ENCODE data around the gene RIBC2.

Gene RIBC2

DNA sequence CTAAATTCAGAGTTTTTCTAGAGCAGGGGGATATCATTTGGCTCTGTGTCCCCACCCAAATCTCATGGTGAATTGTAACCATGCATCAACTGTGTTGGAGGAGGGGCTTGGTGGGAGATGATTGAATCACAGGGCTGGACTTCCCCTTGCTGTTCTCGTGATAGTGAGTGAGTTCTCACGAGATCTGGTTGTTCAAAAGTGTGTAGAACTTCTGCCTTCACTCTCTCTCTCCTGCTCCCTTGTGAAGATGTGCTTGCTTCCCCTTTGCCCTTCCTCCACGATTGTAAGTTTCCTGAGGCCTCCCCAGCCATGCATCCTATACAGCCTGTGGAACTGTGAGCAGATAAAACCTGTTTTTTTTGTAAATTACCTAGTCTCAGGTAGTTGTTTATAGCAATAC is 67.2 kb downstream of the RIBC2 start:
- Histone ChIP-seq H3K9ac (ENCODE audit: low read depth, low read length, poor library complexity, severe bottlenecking) (no peak overlapping the region), H2AFZ (ENCODE audit: low read length) (no peak overlapping the region), H3K9me3 (ENCODE audit: insufficient read depth, low read depth, low read length) (no peaks in the 10 kb centered on the region), H4K20me1 (ENCODE audit: insufficient read depth, low read length, poor library complexity, severe bottlenecking) (no peaks in the 10 kb centered on the region), H3K27me3 (ENCODE audit: insufficient read depth, low read length, poor library complexity, severe bottlenecking) (no peaks in the 10 kb centered on the region), H3K79me2 (ENCODE audit: insufficient read depth, low read length) (no peaks in the 10 kb centered on the region), H3K4me2 (ENCODE audit: low read depth, low read length, poor library complexity, severe bottlenecking) (no peak overlapping the region), H3F3A (ENCODE audit: low read depth) (no peaks in the 10 kb centered on the region), H3K36me3 (ENCODE audit: insufficient read depth, low read length) (no peaks in the 10 kb centered on the region), H3K4me3 (ENCODE audit: low read length, poor library complexity, severe bottlenecking) (no peak overlapping the region), H3K9me2 (replicated peaks; ENCODE audit: low read depth, low read length) (no peaks in the 10 kb centered on the region), H3K4me1 (ENCODE audit: insufficient read depth, low read length, poor library complexity, severe bottlenecking) (no peaks in the 10 kb centered on the region)
- no peak for TF ChIP-seq EZH2phosphoT487 (IDR thresholded peaks at IDR 0.05; ENCODE audit: borderline replicate concordance)
- no peak for TF ChIP-seq CTCF (conservative IDR thresholded peaks at IDR 0.05; ENCODE audit: low read length)

DNA sequence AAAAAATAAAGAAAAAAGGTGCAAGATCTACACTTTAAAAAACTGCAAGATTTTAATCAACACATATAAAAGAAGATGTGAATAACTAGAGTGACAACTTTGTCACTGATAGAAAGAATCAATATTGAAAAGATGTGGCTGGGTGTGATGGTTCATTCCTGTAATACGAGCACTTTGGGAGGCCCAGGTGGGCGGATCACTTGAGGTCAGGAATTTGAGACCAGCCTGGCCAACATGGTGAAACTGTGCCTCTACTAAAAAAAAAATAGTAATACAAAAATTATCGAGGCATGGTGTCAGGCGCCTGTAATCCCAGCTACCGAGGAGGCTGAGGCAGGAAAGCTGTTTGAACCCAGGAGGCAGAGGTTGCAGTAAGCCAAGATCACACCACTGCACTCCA is 68.2 kb downstream of the RIBC2 start:
- Histone ChIP-seq H3K9ac (ENCODE audit: low read depth, low read length, poor library complexity, severe bottlenecking) (no peak overlapping the region), H3K9me3 (ENCODE audit: insufficient read depth, low read depth, low read length) (no peaks in the 10 kb centered on the region), H2AFZ (ENCODE audit: low read length) (no peak overlapping the region), H3K4me2 (ENCODE audit: low read depth, low read length, poor library complexity, severe bottlenecking) (no peak overlapping the region), H4K20me1 (ENCODE audit: insufficient read depth, low read length, poor library complexity, severe bottlenecking) (no peaks in the 10 kb centered on the region), H3K79me2 (ENCODE audit: insufficient read depth, low read length) (no peaks in the 10 kb centered on the region), H3K9me2 (replicated peaks; ENCODE audit: low read depth, low read length) (no peaks in the 10 kb centered on the region), H3F3A (ENCODE audit: low read depth) (no peaks in the 10 kb centered on the region), H3K4me3 (ENCODE audit: low read length, poor library complexity, severe bottlenecking) (no peak overlapping the region), H3K4me1 (ENCODE audit: insufficient read depth, low read length, poor library complexity, severe bottlenecking) (no peaks in the 10 kb centered on the region), H3K36me3 (ENCODE audit: insufficient read depth, low read length) (no peaks in the 10 kb centered on the region), H3K27me3 (ENCODE audit: insufficient read depth, low read length, poor library complexity, severe bottlenecking) (no peaks in the 10 kb centered on the region)
- TF ChIP-seq CTCF (conservative IDR thresholded peaks at IDR 0.05; ENCODE audit: low read length) (no peak), EZH2phosphoT487 (IDR thresholded peaks at IDR 0.05; ENCODE audit: borderline replicate concordance) (no peak)

All from Loucy (cell line).